UCSD-AML1 (cell line): Measurements from ENCODE around the gene OCA2.
"Not testable (repeated sequence)": the region's sequence is repeated elsewhere in the genome, so short reads cannot be mapped to it uniquely, and the experiment has no call there.

Source experiments
- DNase-seq: peaks from one replicate; lab custom pipeline; 2025; ENCODE audit not compliant: unreplicated experiment; lab: John Stamatoyannopoulos, UW

The OCA2 gene

DNA sequence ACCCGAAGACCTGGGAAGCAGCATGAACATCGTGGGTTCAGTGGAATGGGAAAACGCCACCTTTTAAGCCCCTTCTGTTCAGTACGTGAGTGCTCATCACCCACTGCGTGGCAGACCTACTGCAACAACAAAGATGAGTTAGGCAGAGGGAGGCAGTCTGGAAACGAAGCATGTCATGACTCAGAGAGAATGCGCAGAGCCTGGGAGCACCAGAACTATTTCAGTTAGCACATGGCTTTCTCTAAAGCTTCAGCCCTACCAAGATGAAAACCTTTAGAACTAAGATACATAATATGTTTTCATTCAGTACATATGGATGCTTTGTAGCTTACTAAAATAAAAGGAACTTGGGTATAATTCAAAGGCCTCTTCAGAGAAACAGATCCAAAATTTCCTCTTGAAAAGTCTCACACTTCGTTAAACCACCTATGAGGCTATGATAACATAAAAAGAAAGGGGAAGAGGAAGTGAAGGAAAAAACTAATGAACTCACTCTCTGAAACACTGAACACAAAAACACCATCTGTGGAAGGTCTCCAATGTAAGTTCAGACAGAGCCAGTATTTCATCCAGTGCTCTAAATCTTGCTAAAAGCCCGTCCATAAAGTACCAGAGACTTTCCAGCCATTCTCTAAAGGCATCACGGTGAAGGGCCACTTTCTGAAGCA lies 140.1 kb downstream of the OCA2 start:
- no peak for DNase-seq

DNA sequence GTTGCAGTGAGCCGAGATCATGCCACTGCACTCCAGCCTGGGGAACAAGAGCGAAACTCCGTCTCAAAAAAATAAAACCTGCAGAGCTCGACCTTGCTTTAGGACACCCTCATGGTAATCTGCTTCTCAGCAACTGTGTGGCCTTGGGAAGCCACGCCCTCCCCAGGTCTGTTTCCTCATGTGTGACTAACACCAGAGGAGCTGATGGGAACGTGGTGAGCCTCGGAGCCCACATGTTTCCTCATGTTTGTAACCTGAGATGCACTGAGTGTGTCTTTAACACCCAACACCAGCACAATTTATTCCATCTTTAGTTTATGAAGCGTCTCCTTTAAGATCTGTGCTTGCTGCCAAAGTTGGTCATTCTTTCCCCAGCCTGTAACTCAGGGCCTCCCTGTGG lies 142.8 kb downstream of the OCA2 start:
- no peak for DNase-seq

DNA sequence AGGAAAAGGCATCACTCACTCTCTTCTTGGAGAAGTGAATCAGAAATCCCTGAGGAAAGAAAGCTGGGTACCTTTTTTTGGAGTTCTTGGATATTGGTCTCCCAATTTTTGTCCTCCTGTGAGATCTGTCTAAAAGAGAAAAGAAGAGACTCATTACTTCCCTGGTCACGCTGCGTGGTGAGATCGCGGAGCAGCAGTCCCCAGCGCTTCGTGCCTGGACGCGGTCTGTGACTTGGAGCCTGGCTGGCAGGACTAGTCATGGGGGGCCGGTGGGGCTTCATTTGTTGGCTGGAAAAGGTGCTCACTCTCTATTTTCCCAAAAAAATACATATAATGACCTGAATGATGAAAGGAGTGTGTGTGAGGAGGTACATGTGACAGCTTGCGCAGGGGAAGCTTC lies 144.0 kb downstream of the OCA2 start:
- DNase-seq = no peak

DNA sequence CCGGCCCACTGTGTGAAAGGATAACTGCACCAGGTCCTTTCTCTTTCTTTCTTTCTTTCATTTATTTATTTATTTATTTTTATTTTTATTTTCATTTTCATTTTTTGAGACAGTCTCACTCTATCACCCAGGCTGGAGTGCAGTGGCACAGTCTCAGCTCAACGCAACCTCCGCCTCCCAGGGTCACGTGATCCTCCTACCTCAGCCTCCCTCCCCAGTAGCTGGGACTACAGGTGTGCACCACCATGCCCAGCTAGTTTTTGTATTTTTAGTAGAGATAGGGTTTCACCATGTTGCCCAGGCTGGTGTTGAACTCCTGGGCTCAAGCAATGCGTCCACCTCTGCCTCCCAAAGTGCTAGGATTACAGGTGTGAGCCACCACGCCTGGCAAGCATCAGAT lies 146.5 kb downstream of the OCA2 start:
- DNase-seq = not testable (repeated sequence)

DNA sequence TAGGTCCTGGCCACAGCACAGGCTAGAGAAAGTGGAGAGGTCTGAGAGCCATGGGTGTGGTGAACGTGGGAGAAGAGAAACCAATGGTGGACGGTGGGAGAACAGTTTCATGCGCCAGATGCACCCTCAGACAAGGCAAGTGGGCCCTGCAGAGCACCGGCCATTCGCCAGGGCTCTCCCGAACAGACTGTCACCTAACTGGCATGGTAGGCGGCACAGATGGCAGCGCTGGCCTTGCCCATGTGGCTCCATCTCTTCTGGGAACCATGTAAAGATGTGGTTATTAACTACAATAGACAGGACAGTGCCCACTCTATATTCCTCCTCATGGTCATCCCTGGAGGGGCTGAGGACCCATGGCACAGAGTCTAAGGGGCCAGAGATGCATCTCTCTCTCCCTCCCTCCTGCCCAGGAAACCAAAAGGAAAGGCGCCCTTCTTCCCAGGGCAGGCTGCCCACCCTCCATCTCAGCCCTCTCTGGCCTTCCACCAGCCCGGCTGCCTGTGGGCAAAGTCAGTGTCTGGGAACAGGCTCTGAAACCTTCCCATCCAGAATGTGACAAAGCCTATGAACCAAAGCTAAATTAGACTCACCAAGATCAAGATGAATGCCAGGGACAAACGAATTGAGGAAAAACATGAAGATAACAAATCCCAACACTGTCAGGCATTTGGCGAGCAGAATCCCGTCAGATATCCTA lies 147.8 kb downstream of the OCA2 start:
- DNase-seq = no peak

DNA sequence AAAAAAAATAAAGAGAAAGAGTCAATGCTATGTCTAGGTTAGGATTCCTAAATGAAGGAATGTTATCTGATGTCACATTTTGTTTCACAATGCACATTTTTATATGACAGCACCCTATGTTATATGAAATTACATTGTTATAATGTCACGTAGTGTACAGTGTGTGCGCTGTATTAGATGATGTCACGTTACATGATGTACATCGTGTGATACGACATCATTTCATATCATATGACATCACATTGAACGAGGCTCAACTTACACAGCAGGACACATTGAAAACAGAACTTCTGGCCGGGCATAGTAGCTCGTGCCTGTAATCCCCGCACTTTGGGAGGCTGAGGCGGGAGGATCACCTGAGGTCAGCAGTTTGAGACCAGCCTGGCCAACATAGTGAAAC lies 150.0 kb downstream of the OCA2 start:
- DNase-seq = no peak

DNA sequence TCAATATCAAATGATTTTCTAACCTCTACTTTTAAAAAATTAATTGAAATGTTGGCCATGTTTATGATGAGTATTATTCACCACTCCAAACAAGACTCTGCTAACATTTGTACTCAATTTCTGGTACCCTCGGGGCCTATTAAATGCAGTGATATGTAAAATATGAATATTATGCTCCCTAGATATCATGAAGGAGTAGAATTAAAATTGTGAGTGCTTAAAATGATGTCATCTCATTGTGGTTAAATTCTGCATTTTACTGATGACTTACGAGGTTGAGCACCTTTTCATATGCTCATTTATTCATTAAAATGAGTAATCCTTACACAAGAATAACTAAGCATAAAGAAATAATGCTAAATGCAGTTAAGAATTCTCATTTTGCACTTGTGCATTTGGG lies 159.9 kb downstream of the OCA2 start:
- no peak for DNase-seq

DNA sequence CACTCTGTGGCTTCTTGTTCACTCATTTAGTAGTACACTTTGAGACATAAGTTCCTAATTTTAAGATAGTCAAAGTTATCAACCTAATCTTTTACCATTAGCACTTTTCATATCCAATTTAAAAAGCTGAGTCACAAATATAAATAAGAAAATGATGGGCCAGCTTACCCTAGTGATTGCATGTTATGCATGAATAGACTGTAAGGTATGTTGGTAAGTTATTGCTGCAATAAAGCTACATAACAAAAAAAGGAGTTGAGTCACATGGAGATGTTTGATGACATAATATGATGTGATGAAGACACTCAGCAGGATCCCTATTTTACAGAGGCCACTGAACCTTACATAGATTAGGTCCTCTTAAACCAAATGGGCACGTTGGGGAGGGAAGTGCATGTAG lies 161.3 kb downstream of the OCA2 start:
- DNase-seq = no peak

DNA sequence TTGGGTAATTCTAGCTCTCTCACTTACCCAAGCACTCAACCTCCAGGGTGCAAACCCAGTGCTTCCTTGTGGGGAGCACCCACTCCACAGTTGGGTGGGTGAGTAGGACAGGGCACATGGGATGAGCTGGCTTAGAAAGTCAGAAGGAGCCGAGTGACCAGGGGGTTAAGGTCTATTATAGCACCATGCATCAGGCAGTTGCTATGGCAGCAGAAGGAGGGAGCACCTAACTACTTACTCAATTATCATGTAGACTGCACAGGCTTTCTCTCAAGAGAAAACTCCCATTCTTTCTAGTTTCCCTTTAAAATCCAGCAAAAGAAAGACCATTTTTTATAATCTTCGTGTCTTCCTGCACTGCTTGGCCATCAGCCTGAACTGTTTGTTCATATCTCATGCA lies 163.0 kb downstream of the OCA2 start:
- DNase-seq = no peak

DNA sequence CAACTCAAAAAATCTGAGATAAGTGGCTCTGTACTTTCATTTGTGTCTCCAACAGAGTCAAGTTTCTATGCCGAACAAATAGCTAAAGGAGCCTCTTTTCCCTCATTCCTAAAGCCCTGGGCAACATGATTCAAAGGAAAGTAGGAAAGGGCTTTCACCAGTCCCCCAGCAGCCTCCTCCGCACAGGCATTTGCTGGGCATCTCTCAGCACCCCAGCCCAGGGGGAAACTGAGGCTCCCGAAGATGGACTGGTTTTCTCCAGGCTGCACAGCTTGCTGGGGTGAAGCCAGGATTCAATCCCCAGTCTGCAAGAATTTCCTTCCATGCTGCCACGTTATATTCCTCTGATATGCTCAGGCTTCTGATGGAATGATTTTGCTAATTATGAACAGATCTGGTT lies 163.8 kb downstream of the OCA2 start:
- DNase-seq = no peak

DNA sequence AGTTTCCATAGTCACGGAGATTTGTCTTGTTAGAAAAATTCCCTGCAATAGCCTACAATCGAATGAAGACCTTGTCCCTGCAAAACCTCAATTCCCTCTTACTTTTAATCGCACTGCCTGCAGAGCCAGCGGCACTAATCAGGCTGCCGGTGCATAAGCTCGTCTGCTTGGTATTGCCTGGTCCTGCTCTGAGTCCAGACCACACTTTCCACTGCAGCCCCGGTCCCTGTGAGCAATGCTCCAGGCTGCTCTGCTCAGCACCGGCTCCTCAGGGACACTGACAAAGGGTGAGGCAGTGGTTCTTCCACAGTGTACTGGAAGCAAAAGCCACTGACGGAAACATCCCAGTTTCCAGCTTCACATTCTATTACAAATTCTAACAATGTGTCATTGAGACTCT lies 164.3 kb downstream of the OCA2 start:
- DNase-seq = no peak

DNA sequence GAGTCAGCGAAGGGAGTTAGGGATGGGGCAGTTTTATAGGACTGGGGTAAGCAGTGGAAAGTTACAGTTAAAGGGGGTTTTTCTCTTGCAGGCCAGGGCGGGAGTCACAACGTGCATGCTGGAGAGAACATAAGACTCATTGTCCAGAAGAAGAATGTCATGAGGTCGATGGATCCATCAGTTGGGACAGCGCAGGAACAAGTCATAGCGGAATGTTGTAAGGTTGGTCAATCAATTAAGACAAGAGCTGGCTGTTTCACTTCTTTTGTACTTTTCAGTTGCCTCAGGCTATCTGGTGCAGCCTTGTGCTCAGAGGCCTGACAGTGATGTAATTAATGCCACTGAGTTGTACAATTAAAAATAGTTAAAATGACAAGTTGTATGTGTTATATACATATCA lies 165.6 kb downstream of the OCA2 start:
- no peak for DNase-seq

DNA sequence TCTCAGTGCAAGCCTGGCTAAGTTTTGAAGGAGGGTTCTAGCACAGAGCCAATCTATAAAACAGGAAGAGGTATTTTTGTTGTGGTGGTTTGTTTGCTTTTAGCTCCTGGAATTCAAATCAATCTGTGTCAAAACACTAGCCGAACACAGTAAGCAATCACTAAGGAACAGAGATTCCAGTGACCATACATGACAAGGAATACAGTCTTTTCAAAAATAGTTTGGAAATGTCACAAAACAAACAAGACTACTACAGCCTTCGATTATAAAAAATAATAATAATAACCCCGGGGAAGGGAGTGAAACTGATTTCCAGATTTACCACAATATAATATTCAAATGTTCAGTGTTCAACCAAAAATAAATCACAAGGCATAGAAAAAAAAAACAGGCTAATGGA lies 166.5 kb downstream of the OCA2 start:
- no peak for DNase-seq

DNA sequence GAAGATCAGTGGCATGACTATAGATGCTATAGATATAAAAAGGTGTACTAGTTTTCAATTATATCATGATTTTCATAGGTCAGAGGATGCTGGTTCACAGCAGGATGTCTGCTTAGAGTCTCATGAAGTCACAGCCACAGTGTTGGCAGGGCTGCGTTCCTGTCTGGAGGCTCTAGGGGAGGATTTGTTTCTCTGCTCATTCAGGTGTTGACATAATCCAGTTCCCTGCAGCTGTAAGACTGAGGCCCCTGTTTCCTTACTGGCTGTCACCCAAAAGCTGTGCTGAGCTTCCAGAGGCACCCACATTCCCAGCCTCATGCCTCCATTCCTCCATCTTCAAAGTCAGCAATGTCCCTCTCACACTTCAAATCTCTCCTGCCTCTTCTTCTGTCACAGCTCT lies 170.7 kb downstream of the OCA2 start:
- no peak for DNase-seq

DNA sequence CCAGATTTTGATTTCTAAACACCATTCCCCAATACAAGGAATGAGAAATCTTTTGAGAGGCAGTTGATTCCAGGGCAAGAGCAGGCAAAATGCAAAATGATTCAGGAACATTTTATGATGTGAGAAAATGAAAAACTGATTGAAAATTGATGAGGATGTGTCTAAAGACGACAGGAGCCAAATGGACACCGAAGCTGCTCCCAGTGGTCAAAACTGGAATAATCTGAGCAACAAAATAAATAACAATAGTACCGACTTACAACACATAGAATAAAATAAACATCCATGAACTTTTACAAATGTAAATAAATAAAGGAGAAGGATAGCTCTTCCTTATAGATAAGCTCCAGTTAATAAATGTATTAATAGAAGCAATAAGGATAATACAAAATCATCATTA lies 186.8 kb downstream of the OCA2 start:
- DNase-seq = no peak

DNA sequence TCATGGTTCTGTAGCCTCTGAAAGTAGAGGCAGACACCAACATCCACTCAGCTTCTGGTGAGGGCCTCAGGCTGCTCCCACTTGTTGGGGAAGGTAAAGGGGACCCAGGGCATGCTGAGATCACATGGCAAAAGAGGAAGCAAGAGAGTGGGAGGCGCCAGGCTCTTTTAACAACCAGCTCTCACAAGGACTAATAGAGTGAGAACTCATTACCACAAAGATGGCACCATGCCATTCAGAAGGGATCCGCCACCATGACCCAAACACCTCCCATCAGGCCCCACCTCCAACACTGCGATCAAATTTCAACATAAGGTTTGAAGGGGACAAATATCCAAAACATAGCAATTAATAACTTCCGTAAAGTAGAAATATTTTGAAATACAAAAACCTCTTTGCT lies 192.3 kb downstream of the OCA2 start:
- no peak for DNase-seq

DNA sequence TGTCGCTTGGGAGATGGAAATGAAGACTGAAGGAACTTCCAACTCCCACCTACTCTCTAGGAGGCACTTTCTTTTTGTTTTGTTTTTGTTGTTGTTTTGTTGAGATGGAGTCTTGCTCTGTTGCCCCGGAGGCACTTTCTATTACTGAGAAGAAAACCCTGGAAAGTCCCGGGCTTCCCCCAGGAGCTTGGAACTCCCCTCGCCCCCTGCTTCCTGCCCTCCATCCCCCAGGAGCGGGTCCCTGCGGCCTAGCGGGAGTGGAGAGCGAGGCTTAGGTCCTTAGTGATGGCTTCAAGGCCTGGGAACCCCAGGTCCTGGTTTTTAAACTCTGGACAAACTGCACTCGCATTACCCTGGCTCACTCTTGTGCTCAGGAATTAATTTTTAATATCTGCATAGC lies 195.7 kb downstream of the OCA2 start:
- no peak for DNase-seq

DNA sequence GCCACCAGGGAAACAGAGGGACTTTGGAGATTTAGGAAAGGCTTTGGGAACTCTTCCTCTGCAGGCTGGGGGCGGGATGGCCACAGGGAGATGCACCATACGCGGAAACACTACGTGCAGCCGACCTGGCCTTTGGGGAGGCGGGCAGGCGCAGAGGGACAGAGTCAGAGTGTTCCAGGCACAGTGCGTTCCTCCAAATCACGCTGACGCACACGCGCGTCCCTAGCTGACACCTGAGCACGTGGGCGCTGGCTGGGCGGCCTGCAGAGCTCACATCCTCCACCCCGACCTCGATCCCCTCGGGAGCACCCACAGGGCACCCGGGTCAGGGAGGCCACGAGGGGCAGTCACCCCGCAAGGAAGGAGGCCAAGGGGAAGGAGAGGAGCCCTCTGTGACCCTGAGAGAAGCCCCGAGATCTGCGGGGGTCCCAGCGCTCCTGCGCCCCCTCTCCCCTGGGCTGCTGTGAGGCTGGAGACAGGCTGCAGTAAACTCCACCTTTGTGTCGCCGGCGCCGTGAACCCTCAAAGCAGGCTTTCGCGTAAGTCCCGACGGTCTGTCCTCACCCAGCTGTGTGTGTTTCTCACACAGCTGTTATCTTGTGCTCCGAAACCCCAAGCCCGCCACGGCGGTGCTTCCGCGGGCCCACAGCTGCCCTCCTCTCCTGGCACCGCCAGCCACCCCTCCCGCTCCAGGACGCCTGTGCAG lies 196.3 kb downstream of the OCA2 start:
- DNase-seq = no peak

DNA sequence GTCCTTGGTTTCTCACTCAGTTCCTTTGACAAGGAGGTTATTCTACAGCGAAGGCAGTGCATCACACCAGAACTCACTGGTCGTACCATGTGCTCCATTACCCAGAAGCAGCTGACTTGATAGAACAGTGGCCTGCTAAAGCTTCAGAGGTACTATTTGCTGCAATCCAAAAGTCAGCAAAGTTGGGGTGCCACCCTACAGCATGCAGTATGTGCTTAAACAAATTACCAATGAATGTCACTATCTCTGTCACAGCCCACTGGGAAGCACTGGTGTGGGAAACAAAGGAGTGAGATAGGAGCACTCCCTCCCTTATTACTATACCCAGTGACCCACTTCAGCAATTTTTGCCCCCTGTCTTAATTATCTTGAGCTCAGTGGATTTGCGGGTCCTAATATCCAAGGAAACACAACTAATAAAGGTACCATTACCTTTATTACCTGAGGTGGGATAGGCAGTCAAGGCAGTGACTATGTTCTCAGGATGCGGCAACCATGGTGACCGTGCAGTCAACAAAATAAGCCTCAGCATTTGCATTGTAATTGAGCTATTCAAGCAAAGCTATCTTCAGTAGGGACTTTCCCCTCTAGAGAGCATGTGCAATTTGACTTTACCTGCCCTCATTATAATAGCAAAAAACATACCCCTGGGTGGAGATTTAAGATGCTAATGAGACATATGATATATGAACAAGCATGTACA lies 199.4 kb downstream of the OCA2 start:
- DNase-seq = no peak

DNA sequence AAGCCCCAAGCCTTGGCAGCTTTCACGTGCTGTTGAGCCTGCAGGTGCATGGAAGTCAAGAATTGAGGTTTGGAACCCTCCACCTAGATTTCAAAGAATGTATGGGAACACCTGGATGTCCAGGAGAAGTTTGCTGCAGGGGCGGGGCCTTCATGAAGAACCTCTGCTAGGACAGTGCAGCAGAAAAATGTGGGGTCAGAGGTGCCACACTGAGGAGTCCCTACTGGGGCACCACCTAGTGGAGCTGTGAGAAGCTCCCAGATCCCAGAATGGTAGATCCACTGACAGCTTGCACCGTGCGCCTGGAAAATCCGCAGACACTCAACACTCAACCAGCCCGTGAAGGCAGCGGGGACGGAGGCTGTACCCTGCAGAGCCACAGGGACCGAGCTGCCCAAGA lies 201.6 kb downstream of the OCA2 start:
- DNase-seq = no peak

DNA sequence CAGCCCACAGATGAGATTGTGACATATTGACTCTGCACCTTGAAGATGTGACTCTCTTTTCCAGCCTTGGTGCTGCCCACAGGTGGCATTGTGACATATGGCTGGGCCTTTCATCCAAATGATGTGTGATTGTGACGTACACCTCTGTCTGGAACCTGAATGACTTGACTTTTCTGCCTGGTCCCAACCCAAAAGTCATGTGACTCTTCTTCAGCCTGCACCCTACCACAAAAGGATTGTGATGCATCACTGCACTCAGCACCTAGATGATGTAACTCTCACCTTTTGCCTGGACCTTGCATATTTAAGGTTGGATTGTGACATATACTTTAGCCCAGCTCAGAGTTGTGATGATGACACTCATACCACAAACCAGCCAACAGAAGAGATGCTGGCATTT lies 204.5 kb downstream of the OCA2 start:
- DNase-seq = no peak

DNA sequence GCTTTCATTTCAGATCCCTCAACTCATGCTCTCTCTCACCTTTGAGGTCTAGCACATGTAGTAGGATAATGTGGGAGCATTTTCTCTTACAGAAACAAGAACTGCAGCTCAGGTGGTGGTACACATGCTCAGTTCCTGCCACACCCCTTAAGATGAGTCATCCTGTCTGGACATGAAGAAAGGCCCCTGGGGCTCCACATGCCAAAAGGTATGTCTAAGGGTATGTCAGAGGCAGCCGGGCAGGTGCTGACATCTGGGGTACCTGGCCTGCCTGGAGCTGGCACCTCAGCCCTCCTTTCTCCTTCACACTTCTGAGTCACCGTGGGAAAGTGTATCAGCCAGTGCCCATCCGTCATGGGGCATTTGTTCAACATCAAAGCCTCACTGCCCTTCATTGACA lies 209.9 kb downstream of the OCA2 start:
- no peak for DNase-seq
